HG03095 (cell line): Measurements from ENCODE around the gene DCXR.

ENCODE experiments used
- ATAC-seq: cut with Tn5 transposase; IDR thresholded peaks from one replicate; pipeline ENCODE4 v1.9.1; 2021; ENCODE audit warnings: moderate library complexity; ENCODE audit not compliant: unreplicated experiment

Gene DCXR

DNA sequence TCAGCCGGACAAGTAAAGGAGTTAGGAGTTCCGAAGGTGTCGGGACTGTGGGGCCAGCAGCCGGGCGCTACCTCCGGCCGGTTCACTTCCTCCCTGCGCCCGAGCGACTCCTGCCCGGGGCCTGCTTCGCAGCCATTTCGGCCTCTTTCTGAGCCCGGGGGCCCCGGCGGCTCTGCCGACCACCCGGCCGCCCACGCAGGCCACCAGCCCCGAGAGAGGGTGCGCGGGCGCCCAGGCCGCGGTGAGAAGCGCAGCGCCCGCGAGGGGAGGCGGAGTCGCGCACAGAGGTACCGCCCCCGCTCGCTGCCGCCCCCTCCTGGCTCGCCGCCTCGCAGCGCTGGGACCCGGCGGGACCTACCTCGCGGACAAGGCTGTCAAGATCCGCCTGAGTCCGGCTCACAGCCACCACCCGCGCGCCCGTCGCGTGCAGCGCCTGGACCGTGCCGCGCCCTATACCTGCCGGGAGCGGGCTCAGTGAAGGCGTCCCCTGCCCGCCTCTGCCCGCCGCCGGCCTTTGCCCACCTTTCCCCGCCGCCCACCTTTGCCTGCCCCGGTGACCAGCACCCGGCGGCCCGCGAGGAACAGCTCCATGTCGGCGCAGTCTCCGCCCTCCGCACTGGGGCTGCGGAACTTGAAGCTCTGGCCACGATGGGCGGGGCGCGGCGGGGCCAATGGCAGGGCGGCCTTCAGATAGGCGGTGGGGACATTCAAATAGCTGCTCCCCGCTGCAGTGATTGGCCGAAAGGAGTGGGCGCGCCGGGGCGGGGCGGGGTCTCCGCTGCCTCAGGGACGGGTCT is at the start of gene DCXR:
DCXR (minus strand) TSS at position 606 of the 797 bp plus-strand sequence; CDS start at position 591, 15 bp downstream.
- peak; percentile 90 for ATAC-seq

DNA sequence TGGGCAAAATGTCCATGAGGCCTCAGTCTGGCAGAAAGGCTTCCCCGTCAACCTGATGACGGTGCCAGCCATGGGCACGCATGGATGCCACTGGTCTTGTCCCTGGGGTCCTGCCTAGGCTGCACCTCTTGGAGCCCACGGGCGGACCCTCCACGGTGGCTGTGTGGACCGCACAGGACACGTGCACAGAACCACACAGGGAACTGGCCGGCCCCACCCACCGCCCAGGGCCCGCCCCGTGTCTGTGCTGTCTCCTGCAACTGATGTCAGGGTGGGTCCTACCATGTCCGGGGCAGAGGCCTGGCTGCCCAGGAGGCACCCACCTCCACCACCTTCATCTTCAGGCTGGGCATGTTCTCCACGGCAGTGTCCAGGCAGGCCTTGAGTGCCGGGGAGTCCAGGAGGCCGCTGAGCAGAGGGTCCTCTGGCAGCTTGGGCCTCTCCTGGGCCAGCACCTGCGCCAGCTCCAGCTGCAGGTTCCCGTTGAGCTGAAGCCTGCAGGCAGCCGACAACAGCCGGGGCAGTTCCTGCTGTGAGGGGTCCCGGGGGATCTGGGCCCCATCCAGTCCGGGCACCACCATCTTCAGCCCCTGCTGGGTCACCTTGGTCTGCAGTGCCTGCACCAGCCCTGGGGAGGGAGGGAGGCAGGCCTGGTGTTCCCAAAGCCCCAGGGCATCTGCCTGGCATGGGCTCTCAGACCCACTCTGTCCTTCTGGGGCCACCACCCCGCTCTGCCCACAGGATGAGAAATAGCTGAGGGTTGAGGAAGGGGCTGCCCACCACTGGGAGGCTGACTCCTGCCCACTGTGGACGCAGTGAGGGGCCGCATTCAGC is 48.7 kb upstream of the DCXR start:
- ATAC-seq, result no peak

DNA sequence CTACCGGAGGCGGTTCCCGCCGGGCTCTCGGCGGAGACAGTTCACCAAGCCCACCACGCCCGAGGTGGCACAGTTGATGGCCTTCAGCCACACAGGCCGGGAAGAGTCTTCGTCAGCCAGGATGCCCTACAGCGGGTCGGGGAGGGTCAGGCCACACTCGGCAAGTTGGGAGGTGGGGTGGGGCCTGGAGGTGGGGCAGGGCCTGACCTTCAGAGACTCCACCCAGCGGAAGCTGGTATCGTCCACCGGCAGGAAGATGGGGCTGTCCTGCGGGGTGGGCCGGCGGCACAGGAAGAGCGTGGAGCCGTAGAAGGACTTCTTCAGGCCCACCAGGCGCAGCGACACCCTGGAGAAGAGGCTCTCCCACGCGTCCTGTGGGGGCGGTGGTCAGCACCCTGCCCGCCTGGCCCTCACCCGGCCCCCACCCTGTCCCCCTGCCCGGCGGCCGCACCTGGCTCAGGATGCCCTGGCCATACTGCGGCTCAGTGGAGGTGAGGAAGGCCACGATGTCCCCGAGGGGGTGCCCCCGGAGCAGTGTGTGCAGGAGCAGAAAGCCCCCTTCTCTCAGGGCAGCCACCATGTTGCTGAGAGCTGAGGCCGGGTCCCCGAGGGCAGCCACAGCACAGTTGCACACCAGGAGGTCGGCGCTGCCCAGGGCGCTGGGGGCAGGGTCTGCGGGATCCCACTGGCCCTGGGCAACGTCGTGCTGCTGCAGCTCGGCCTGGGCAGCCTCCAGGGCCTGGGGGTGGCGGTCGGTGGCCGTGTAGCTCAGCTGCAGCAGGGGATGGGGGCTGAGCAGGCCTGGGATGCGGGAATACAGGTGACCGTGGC is 47.7 kb upstream of the DCXR start:
- ATAC-seq, result no peak

DNA sequence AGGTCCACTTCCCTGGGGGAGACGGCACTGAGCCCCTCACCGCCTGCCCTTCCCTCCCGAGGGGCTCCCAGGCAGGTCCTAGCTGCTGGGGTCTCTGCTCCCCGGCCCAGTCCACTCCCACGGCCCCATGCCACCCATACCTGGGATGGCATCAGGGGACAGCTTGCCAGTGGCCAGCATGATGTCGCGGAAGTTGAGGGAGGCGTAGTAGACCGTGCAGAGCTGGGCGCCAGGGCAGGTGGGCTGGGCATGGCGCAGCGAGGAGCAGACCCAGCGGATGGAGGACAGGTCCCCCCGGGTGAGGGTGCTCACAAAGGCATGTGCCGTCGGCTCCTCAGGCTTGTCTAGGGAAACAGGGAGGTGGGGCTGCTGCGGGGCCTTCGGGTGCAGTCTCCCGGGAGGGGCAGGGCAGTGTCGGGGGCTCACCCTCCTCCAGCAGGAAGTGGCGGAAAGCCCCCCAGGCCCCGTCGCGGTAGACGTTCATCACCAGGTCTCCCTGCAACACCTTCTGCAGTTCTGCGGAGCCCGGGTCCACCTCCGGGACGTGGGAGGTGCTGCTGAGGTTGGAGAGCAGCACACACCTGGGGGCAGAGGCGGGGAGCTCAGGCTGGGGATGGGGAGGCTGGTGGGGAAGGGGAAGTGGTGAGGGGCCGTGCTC is 47.0 kb upstream of the DCXR start:
- no peak for ATAC-seq

DNA sequence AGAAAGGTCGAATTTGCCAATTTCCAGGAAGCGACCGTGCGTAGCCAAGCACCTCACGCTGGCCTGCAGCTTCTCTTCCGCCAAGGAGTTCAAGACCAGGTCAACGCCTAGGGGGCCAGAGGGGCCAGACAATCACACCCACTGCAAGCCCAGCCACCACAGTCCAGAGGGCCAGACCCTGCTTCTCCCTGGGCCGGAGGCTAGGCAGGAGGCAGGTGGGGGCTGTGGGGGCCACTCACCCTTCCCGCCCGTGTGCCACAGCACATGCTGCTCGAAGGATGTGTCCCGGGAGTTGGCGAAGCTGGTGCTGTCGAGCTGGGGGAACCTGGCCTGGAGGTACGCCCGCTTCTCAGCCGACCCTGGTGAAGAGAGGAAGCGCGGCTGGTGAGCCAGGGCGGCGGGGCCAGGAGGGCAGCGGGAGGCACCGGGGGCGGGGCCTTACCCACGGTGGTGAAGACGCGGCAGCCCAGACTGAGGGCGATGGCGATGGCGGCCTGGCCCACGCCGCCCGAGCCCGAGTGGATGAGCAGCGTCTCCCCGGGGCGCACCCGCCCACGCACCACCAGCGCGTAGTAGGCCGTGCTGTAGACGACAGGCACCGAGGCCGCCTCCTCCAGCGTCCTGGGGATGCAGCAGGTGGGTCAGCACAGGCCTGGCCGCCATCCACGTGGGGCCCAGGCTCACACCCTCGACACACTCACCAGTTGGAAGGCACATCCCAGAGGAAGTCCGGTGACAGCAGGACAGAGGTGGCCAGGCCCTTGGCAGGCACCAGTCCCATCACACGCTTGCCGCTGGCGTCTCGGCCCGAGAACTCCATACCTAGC is 46.2 kb upstream of the DCXR start:
- ATAC-seq, result no peak

DNA sequence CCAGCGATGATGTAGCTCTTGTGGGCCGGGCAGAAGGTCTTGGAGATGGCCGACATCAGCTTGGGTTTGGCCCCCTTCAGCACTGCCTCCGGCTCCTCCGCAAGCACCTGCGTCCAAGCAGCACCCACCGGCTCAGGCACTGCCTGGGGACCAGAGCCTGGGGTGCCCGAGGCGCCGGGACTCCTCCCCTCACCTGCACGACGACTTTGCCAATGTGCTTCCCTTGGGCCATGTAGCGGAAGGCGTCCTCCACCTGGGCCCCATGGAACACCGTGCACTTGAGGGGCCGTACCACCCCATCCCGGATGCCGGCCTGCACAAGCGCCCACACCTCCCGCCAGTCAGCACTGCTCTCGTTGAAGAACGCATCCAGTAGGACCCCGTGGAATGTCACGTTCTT is 45.5 kb upstream of the DCXR start:
- no peak for ATAC-seq

DNA sequence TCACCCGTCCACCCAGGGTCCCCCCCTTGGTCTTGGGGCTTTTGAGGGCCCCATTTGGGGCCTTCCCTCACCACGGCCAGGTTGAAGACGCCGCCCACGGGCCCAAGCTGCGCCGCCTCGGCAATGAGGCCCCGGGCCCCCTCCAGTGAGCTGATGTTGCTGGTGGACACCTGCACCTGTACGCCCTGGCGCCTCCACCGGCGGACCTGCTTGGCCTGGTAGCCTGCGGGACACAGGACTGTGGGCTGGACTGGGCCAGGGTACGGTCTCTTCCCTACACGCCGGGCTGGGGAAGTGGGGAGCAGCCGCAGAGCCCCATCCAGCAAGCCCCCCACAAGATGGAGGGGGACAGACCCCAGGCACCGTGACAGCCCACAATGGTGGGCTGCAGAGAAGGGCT is 45.0 kb upstream of the DCXR start:
- ATAC-seq, result no peak

DNA sequence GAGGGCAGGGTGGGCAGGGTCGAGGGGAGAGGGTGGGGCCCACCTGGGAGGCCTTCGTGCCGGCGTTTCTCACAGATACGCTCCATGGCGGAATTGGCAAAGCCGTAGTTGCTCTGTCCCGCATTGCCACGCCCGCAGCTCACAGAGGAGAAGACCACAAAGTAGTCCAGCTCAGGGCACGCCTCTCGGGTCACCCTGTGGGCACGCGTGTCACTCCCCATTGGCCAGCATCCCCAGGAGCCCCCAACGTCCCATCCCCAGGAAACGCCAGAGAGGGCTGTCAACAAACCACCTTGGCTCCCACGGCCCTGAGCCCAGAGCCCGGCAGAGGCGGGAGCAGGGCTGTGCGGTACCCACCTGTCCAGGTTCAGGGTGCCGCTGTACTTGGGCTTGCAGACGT is 44.5 kb upstream of the DCXR start:
- no peak for ATAC-seq

DNA sequence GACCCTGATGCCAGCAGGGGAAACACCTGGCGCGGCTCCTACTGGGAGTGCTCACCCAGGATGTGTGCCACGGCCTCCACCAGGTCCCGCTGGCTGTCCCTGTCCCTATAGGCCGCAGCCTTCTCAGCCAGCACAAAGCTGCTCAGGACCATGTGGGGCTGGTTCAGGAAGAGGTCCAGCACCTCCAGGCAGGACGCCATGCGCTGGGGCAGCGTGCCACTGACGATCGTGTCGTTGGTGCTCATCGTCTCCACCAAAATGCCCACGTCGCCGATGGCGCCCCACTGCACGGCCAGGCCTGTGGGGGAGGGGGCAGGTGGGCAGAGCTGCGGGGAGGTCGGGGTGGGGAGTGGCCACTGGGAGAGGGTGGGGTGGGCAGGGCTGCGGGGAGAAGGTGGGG is 44.0 kb upstream of the DCXR start:
- no peak for ATAC-seq

DNA sequence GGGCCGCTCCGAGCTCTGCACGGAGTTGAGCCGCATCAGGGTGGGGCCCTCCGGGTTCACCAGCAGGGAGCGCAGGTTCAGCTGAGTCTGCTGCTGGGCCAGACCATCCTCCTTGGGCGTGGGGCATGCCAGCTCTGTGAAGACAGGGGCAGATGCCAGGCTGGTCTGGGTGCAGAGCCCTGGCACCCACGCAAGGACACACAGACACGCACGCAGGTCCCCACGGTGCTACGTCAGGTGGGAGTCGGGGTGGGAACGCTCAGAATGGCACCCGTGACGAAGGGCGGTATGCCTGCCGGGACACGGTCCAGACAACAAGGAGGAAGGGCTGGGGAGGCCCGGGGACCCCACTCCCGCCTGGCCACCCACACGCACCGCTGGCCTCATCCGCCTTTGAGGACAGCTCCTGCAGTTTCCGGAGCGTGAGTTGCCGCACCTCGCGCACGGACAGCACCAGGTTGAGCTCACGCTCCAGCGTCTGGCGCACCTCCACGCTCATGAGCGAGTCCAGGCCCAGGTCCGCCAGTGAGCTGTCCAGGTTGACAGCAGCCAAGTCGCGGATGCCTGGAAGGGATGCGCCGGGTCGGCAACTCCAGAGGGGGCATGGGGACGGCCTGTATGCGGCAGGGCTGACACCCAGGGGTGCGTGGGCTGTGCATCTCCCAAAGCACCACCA is 43.4 kb upstream of the DCXR start:
- ATAC-seq, result no peak

DNA sequence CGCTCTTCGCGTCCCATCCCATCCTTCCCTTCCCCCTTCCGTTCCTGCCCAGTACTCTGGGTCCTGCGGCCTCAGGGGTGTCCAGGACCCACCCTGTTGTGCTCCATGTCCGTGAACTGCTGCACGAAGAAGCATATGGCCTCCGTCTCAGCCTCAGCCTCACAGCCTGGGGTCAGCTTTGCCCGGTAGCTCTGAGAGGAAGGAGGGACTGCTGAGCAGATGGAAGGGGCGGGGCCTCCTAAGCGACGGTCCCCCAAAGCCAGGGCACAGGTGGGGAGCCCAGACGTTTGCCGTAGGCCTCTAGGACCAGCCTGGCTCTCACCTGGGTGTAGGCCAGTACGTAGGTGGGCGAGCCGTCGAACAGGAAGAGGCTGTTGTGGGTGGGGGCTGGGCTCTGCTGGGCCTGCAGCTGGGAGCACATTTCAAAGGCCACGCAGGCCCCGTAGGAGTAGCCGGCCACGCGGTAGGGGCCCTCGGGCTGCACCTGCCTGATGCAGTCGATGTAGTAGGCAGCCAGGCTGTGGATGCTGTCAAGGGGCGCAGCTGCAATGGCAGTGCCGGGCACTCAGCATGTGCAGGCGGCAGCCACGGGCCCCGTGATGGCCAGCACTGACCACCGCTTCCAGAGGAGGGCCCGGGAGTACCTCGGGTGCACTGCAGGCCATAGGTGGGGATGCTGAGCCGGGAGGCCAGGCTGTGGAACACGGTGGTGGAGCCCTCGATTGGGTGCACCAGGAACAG is 42.7 kb upstream of the DCXR start:
- ATAC-seq, result no peak

DNA sequence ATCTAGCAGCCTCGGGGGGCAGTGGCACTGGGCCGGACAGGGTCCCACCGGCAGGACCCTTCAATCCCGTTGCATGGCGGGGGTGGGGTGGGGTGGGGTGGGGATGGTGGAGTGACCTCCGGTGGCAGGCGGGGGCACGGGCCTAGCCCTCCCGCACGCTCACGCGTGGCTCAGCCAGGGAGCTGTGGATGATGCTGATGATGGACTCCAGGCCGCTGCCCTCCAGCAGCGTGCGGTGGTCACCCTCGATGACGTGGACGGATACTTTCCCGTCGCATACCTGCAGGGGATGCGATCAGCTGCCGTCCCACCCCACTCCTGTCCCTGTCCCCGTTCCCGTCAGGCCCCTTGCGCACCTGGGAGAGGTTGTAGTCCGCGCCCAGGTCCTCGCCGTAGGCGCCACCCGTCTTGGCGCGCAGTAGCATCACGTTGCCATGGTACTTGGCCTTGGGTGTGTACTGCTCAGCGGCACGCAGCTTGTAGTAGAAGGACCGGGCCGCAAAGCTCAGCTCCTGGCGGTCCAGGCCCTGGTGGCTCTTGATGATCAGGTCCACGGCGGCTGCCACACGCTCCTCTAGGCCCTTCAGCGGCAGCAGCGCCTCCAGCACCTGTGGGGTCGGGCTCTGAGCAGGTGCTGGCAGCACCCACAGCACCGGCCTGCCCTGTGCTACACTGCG is 41.6 kb upstream of the DCXR start:
- no peak for ATAC-seq

DNA sequence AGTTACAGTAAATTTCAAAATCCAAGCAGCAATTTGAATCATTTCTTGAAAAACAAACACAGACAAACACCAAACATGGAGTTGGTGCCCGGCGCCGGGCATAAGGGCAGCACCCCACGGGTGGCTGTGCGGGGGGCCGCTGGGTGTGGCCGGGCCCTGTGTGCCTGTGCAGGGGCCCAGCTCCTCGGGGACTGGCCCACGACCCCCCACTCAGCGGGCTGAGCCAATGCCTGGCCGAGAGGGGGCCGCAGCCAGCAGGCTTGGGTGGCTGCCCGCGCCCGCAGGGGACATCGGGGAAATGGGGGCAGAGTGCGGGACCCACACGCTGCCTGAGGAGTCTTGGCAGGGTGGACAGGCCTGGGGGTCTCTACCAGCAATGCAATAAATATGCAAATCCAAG is 40.9 kb upstream of the DCXR start:
- no peak for ATAC-seq

DNA sequence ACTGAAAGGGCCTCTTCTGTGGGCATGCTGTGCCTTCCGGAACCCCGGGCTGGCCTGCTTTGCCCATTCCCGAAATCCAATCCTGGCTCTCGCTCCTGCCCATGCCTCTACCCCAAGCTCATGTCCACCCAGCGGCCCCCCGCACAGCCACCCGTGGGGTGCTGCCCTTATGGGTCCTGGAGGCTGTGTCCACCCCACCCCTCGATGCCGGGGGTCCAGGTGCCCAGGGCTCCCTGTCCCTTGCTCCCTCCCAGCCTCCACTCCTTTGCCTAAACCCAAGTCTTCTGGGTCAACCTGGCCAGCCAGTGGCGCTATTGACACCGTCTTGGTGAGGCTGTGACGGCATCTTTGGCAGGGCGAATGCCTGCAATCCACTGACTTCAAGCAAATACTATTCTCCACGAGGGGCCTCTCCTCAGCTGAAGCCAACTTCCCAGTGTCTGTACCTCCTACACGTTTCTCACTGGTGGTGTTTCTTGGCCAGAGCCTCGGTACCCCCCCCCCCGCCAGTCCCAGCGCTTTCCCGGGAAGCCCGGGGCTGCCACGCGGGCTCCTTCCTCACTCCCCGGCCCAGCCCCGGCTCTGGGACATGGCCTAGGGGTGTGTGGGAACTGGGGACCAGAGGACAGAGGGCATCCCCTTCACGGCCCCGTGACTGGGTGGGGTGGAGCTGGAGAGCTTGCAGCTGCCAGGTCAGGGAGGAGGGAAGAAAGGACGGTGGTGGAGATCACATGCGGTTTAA is 40.3 kb upstream of the DCXR start:
- ATAC-seq, result no peak

DNA sequence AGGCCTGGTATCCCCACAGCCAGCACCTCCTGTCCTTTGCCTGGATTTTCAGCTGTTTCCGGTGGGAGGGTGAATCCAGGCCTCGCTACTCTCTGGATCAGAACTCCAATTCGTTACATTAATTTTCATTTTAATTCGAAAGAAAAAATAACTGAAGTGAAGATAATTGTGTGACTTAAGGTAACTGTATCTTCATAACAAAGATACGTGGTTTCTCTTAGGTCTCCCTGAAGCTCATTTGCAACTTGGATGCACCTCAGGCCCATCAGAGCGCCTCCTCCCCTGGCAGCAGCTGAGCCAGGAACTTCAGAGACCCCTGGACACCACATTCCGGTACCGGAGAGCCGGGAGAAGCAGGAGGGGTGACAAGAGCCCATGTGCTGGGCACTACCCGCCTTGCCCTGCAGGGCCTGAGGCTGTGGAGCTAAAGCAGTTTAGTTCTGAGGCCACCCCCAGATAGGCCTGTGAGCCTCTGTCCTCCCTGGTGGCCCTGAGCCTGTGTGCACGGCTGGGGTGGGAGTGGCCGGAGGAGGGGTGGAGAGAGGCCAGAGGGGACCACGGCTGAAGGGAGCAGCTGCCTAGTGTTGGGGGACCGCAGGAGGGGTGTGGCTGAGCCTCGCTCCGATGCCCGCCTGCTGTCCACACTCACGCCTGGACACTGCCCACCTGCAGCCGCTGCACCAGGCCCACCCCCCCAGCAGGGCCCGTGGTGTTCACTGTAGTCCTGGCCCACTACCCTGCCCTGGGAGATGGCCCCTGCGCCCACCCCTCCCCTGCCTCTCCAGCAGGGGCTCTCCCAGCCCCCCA is 39.5 kb upstream of the DCXR start:
- ATAC-seq, result no peak

DNA sequence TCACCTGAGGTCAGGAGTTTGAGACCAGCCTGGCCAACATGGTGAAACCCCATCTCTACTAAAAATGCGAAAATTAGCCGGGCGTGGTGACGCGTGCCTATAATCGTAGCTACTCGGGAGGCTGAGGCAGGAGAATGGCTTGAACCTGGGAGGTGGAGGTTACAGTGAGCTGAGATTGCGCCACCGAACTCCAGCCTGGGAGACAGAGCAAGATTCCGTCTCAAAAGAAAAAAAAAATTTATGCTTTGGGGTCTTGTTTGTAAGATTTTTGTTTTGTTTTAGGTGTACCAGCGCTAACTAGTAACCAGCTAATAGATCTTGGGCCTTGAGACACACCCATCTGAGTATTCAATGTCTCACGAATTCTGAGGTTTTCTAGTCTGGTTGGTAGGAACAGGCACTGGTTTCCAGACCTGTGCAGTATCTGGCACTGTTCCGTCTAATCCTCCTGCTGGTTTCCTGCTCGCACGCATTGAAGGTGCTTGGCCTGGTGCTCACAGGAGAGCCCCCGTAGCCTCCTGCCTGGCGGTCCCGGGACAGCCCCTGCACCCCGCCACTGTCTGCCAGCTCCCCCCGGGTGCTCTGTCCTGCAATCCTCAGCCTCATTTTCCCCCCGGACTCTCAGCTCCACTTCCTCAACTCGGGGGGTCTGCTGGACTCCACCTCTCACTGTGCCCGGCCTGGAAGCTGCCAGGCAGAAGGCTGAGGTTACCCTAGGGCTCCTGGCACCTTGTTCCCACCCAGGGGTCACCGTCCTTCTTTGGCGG is 38.7 kb upstream of the DCXR start:
- no peak for ATAC-seq
